C1 segment of cervical spinal cord (tissue), 14 donors: ENCODE measurements around the gene UBE2I.
"Not testable (repeated sequence)": the region's sequence is repeated elsewhere in the genome, so short reads cannot be mapped to it uniquely, and the experiment has no call there.

Experiments
- DNase-seq, 14 donors: peaks; one replicate each; lab custom pipeline; 2025; lab: John Stamatoyannopoulos, UW

Gene UBE2I

GRCh38 chr16:1308977-1309885 is at the start of gene UBE2I:
UBE2I (plus strand) TSS chr16:1309636; CDS start chr16:1314031, 4,395 bp downstream.
- peak; percentile 95 to 99 (median 98) for DNase-seq

GRCh38 chr16:1259760-1260068 is 49.7 kb upstream of the UBE2I start:
- no peak for DNase-seq

GRCh38 chr16:1260101-1260680 is 49.2 kb upstream of the UBE2I start:
- DNase-seq: no peak

GRCh38 chr16:1261131-1261892 is 48.1 kb upstream of the UBE2I start:
- no peak for DNase-seq

GRCh38 chr16:1262210-1262845 is 47.1 kb upstream of the UBE2I start:
- no peak for DNase-seq

- no peak for DNase-seq
Measured at GRCh38 chr16:1262846-1263221, 46.6 kb upstream of the UBE2I start.

GRCh38 chr16:1263591-1264344 is 45.7 kb upstream of the UBE2I start:
- no peak for DNase-seq

GRCh38 chr16:1264345-1265089 is 44.9 kb upstream of the UBE2I start:
- DNase-seq: no peak

GRCh38 chr16:1265090-1265630 is 44.3 kb upstream of the UBE2I start:
- DNase-seq: no peak

- DNase-seq: no peak
Measured at GRCh38 chr16:1265826-1266225, 43.6 kb upstream of the UBE2I start.

GRCh38 chr16:1269418-1269817 is 40.0 kb upstream of the UBE2I start:
- DNase-seq: not testable (repeated sequence)

GRCh38 chr16:1271380-1271723 is 38.1 kb upstream of the UBE2I start:
- DNase-seq: no peak

GRCh38 chr16:1271724-1272413 is 37.6 kb upstream of the UBE2I start:
- DNase-seq: peak in 1 of 14 donors; percentile 11

- no peak for DNase-seq
Measured at GRCh38 chr16:1272453-1273198, 36.8 kb upstream of the UBE2I start.

- no peak for DNase-seq
Measured at GRCh38 chr16:1273816-1274215, 35.6 kb upstream of the UBE2I start.

- no peak for DNase-seq
Measured at GRCh38 chr16:1274767-1275166, 34.7 kb upstream of the UBE2I start.

- DNase-seq: no peak
Measured at GRCh38 chr16:1275791-1276579, 33.5 kb upstream of the UBE2I start.

- DNase-seq: no peak
Measured at GRCh38 chr16:1276580-1276878, 32.9 kb upstream of the UBE2I start.
